Astrocyte of the cerebellum (primary cell): Measurements from ENCODE around the gene RAB1B.

Experiments used
- DNase-seq: peaks from one replicate; pipeline ENCODE4 v3.0.0-alpha.2; 2011; ENCODE audit warnings: low read depth
- H3K4me3 ChIP-seq: 2 replicates; pipeline ENCODE4 v1.5.1; 2011; ENCODE audit warnings: mild to moderate bottlenecking, low read depth, low read length, moderate library complexity
- CTCF ChIP-seq: IDR thresholded peaks from 2 replicates; pipeline ENCODE4 v1.5.1; 2012; ENCODE audit warnings: low read length, low read depth, moderate library complexity, mild to moderate bottlenecking; ENCODE audit errors: missing control alignments
- in situ Hi-C: cut with HindIII; loops from 2 replicates; pipeline ENCODE4 v1.10.0; 2017; ENCODE audit warnings: low sequenced_read_pairs

The RAB1B gene

GRCh38 chr11:66277471-66278362 is 9.3 kb downstream of the RAB1B start, which contains the start of gene CNIH2:
Gene CNIH2, plus strand, starts transcription at chr11:66278175. Its CDS starts 282 bp downstream, at chr11:66278457.
- peak within 1 kb of the TSS; percentile 32 for H3K4me3 ChIP-seq
- no peak for TF ChIP-seq CTCF
- in situ Hi-C loops: loop anchor here (10.0 kb wide), 1 partner anchor 57 kb away; the partner anchor contains the start of gene RIN1
- no peak for DNase-seq

- peak overlapping the region; percentile 15 for H3K4me3 ChIP-seq
- DNase-seq: no peak
- in situ Hi-C loops: loop anchor here (10.0 kb wide), 1 partner anchor 56 kb away; the partner anchor contains the start of gene RIN1
- no peak for TF ChIP-seq CTCF
Measured at GRCh38 chr11:66278363-66279091, 10.1 kb downstream of the RAB1B start.

GRCh38 chr11:66279092-66279734 is 10.8 kb downstream of the RAB1B start:
- no peak for DNase-seq
- H3K4me3 ChIP-seq: no peak overlapping the region
- no peak for TF ChIP-seq CTCF
- in situ Hi-C loops: loop anchor here (10.0 kb wide), 1 partner anchor 56 kb away; the partner anchor contains the start of gene RIN1

GRCh38 chr11:66280428-66280827 is 12.0 kb downstream of the RAB1B start:
- no peak overlapping the region for H3K4me3 ChIP-seq
- no peak for DNase-seq
- peak; percentile 2 for TF ChIP-seq CTCF
- in situ Hi-C loops: loop anchor here (5.0 kb wide), 1 partner anchor 63 kb away; no protein-coding TSS in a partner anchor

- in situ Hi-C loops: loop anchor here (5.0 kb wide), 1 partner anchor 64 kb away; no protein-coding TSS in a partner anchor
- H3K4me3 ChIP-seq: no peak overlapping the region
- TF ChIP-seq CTCF: no peak
- no peak for DNase-seq
Measured at GRCh38 chr11:66281001-66281400, 12.6 kb downstream of the RAB1B start.
